GM19043 (cell line): ENCODE measurements around the gene RARA.

ENCODE experiments used
- ATAC-seq: cut with Tn5 transposase; IDR thresholded peaks from one replicate; pipeline ENCODE4 v1.9.1; 2021; ENCODE audit warnings: low read depth; ENCODE audit not compliant: unreplicated experiment

RARA gene

GRCh38 chr17:40352237-40352778 lies 43.3 kb downstream of the RARA start:
- no peak for ATAC-seq

DNA sequence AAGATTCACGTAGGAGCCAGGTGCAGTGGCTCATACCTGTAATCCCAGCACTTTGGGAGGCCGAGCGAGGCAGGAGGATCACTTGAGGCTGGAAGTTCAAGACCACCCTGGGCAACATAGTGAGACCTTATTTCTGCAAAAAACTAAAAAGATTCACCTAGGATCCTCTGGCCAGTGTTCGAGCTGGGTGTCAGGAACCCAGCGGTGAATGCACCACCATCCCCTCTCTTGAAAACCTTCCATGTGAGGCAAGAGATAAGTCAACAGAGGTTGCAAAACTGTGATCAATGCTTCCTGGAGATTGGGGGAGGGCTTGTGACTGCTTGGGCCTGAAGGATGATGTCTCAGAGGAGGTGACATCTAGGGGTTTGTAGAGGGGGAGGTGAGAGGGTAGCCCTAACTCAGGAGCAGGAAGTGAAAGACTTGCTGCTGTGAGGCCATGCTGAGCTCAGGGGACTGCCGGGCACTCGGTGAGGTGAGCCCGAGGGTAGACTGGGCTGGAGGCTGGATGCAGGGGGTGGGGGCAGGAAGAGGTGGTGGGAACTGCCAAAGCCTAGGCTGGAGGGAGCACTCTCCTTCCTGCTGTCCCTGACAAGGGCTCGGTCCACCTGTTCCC lies 43.9 kb downstream of the RARA start:
- ATAC-seq = no peak

DNA sequence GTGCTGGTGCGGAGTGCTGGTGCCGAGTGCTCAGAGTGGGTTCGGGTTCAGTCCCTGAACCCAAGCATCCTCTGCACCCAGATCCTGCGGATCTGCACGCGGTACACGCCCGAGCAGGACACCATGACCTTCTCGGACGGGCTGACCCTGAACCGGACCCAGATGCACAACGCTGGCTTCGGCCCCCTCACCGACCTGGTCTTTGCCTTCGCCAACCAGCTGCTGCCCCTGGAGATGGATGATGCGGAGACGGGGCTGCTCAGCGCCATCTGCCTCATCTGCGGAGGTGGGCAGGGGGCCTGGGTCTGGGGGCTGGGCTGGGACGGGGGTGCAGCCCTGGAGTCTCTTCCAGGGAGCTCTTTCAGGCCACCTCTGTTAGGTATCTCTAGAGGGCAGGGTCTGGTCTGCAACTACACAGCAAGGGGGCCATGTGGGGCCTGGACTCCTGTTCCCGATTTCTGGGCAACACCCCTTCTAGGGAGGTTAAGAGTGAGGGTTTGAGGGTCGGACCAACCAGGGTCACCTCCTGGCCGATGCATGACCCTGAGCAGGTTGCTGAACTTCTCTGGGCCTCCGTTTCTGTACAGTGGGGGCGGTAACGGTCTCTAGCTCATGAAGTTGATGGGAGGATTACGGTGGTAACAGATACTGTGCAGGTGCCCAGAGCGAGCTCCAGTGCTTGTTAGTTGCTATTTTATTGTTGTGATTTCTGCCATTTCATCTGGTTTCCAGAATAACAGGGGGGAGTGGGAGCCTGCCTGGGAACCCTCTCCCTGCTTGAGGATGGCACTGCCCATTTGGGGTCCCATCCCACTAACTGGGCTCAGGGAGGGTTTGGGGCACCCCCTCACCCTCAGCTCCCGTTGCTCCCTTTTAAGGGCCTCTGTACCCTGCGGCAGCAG lies 45.5 kb downstream of the RARA start:
- ATAC-seq = no peak

DNA sequence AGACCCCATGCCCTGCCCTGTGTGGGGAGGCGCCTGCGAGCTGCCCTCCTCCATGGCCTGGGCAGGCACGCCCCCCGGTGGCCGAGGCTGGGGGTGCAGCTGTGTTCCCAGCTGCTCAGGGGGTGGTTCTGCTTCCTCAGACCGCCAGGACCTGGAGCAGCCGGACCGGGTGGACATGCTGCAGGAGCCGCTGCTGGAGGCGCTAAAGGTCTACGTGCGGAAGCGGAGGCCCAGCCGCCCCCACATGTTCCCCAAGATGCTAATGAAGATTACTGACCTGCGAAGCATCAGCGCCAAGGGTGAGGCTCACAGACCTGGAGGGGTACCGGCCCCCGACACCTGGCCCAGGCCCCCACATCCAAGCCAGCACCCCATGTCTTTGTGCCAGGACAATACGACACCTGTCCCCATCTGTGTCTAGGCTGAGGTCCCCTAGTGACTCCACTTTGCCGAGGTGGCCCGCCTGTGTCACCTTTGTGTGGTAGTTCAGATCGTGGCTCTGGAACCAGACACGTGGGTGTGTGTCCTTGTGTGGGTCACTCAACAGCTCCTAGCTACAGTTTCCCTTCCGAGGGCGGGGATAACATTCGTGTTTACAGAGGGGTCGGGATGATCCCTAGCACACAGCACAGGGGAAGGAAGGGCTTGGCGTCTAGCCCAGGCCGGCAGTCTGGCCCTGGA lies 46.3 kb downstream of the RARA start:
- ATAC-seq = no peak

DNA sequence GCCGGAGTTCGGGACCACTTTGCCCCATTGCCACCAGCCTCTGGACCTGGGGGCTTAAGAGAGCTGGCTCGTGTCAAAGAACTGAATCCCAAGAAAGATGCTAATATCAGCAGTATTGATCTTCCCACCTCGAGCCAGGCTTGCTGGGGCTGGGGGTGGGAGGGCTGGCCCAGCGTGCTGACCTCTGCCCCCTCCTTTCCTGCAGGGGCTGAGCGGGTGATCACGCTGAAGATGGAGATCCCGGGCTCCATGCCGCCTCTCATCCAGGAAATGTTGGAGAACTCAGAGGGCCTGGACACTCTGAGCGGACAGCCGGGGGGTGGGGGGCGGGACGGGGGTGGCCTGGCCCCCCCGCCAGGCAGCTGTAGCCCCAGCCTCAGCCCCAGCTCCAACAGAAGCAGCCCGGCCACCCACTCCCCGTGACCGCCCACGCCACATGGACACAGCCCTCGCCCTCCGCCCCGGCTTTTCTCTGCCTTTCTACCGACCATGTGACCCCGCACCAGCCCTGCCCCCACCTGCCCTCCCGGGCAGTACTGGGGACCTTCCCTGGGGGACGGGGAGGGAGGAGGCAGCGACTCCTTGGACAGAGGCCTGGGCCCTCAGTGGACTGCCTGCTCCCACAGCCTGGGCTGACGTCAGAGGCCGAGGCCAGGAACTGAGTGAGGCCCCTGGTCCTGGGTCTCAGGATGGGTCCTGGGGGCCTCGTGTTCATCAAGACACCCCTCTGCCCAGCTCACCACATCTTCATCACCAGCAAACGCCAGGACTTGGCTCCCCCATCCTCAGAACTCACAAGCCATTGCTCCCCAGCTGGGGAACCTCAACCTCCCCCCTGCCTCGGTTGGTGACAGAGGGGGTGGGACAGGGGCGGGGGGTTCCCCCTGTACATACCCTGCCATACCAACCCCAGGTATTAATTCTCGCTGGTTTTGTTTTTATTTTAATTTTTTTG lies 47.1 kb downstream of the RARA start:
- no peak for ATAC-seq

DNA sequence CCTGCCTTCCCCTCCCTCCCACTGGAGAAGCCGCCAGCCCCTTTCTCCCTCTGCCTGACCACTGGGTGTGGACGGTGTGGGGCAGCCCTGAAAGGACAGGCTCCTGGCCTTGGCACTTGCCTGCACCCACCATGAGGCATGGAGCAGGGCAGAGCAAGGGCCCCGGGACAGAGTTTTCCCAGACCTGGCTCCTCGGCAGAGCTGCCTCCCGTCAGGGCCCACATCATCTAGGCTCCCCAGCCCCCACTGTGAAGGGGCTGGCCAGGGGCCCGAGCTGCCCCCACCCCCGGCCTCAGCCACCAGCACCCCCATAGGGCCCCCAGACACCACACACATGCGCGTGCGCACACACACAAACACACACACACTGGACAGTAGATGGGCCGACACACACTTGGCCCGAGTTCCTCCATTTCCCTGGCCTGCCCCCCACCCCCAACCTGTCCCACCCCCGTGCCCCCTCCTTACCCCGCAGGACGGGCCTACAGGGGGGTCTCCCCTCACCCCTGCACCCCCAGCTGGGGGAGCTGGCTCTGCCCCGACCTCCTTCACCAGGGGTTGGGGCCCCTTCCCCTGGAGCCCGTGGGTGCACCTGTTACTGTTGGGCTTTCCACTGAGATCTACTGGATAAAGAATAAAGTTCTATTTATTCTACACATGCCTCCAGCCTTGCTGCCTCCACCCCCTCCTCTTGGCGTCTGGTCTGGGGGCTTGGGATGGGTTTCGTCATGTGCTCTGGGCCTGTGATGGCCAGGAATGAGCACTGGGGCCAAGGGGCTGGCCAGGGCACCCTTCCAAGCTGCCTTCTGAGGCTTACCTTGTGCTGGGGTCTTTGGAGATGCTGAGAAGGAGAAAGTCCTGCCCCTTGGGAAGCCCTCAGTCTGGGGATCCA lies 48.3 kb downstream of the RARA start:
- ATAC-seq = no peak

GRCh38 chr17:40358323-40359038 lies 49.5 kb downstream of the RARA start:
- ATAC-seq = no peak

DNA sequence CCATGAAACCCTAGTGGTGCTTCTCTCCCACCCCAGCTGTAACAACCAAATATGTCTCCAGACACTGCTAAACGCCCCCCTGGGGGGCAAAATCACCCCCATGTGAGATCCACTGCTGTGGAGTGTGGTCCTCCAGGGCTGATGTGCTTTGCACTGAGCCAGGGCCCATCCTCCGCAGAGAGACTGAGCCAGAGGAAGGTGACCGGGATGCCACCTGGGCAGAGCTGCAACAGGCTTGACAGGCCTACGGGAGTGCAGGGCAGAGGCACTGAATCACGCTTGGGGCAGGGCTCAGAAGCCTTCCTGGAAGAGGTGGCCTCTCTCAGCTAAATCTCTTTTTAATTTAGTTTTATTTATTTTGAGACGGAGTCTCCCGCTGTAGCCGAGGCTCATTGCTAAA lies 51.1 kb downstream of the RARA start:
- no peak for ATAC-seq

GRCh38 chr17:40361063-40361924 lies 52.3 kb downstream of the RARA start:
- no peak for ATAC-seq

- ATAC-seq = no peak
These were observed 53.1 kb downstream of the RARA start for GRCh38 chr17:40361925-40362695.

DNA sequence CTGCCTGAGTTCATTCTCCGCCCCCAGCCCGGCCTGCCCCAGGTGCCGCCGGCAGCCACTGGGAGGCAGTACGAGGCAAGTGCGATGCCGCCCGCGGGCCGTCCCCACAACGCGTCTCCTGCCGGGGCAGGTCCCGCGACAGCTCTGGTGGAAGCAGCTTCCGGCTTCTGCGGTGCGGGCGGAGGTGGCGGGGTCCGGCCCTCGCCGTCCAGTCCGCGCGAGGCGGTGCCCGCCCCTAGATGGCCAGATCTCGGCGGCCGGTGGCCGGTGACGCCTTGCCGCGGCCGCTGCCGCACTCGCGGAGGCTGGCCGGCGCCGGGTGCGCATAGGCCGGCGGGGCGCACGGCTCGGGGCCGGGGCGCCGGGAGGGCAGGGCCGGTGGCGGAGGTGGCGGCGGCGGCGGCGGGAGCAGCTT lies 53.7 kb downstream of the RARA start:
- ATAC-seq = peak; percentile 63

DNA sequence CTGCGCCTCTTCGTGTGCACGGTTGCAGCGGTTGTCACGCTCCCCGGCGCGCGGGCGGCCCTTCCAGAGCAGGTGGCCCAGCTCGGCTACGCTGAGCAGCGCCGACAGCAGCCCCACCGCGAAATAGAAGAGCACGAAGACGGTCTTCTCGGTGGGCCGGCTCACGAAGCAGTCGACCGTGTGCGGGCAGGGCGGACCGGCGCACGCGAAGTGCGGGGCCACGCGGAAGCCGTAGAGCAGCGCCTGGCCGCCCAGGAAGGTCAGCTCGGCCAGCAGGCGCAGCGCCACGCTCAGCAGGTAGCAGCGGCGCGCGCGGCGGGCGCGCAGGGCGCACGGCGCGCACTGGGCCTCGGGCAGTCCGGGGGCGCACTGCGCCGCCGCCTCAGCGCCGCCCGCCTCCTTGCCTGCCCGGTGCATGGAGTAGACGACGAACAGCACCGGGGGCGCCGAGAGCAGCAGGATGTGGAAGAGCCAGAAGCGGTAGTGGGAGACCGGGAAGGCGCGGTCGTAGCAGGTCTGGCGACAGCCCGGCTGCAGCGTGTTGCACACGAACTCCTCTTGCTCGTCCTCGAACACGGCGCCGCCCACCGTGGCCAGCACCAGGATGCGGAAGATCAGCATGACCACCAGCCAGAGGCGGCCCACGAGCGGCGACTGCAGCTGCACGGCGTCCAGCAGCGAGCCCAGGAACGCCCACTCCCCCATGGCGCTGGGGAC lies 54.3 kb downstream of the RARA start:
- peak; percentile 34 for ATAC-seq

DNA sequence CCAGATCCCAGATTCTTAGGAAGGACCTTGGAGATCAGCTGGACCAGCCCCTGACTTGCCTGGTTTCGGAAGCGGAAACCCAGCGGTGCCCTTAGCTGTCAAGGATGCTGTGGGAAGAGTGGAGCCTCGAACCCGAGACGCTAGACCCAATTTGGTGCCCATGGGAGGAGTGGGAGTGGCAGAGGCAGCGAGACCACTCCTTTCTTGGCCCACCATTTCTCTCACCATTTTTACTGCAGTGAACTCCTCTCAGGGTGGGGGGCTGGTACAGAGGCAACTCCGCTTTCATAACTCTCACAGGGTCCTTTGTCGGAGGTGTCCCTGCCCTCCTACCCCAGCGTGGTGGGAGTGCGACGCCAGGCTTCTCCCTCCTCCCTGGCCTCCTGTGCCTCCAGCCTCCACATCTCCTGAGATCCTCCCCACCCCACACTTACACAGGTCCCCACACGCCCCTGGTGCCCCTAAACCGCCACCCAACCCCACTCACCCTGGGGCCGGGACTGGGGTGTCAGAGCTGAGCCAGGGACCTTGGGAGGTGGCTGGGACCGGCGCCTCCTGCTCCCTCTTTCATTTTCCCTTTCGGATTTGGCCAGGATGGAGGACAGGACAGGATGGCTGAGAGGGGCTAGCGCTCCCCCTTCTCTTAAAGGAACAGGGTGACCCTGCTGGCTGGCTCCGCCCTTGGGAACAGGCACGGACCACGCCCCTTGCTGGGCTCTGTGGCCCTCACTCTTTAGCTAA lies 55.3 kb downstream of the RARA start, which contains the start of gene GJD3:
TSS of gene GJD3 (minus strand) at position 617 of the 741 bp plus-strand sequence. CDS start 922 bp downstream, outside the sequence.
- ATAC-seq = no peak

DNA sequence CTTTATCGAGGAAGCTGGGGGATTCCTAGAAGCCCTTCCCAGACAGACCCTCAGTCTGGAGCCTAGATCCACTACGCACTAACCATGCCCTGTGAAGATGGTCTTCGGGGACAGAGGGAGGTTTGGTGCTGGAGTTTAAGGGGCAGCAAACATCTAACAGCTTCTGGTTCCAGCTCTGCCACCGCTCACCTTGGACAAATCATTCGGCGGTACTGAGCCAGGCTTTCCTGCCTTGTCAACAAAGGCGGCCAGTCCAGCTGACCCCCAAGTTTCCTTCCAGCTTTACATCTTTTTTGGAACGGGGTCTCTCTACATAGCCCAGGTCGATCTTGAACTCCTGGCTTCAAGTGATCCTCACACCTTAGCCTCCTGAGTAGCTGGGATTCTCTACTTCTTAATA lies 55.9 kb downstream of the RARA start:
- ATAC-seq = no peak

- ATAC-seq = no peak
These were observed 57.3 kb downstream of the RARA start for GRCh38 chr17:40366076-40366860.
